Nephron (organoid): Measurements from ENCODE around the gene ABCD2.
"Not testable (repeated sequence)": the region's sequence is repeated elsewhere in the genome, so short reads cannot be mapped to it uniquely, and the experiment has no call there.

ENCODE experiments used
- H3K27ac Mint-ChIP-seq, 3 experiments: 2 replicates each; pipeline ENCODE4 v1.8.0; 2020; ENCODE audit warnings: mixed read lengths in 3 of 3, mild to moderate bottlenecking in 2 of 3, moderate library complexity in 1 of 3
- H3K27me3 Mint-ChIP-seq: 2 replicates; pipeline ENCODE4 v1.8.0; 2021; ENCODE audit warnings: low read depth, mild to moderate bottlenecking, moderate library complexity, mixed read lengths
- H3K36me3 Mint-ChIP-seq: 2 replicates; pipeline ENCODE4 v1.8.0; 2020; ENCODE audit warnings: low read depth, mixed read lengths
- H3K4me1 Mint-ChIP-seq: 2 replicates; pipeline ENCODE4 v1.8.0; 2020; ENCODE audit warnings: mixed read lengths
- H3K4me3 Mint-ChIP-seq, 3 experiments: 2 replicates each; pipeline ENCODE4 v1.8.0; 2020; ENCODE audit warnings: mild to moderate bottlenecking in 3 of 3, mixed read lengths in 3 of 3, moderate library complexity in 2 of 3
- H3K9me3 Mint-ChIP-seq: 2 replicates; pipeline ENCODE4 v1.8.0; 2020; ENCODE audit warnings: mixed read lengths
- TF ChIP-seq, protein P1 (sequence below), 3 experiments: fragments of 200-600 bp; sonication (generic); IDR thresholded peaks; one replicate each; pipeline ENCODE4 v1.5.0; 2021; ENCODE audit warnings: antibody characterized with exemption in 3 of 3; ENCODE audit not compliant: unreplicated experiment in 3 of 3

The ABCD2 gene

DNA sequence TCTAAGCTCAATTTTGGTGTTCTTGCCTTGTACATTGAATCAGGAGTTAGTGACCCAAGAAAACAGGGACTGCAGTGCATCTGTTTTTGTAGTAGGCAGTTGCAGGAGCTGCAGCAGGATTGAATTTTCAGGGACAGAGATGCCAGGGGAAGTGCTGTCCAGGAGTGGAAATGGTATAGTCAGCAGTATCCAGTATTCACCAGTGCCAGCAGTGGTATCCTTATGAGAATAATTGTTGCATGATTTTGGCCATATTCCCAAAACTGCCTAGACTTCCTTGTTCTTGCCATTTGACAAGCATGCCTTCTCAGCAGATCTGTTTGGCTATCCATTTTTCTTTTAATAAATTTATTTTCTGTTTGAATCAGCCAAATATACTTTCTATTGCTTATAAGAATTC is 18.6 kb upstream of the ABCD2 start:
- Mint-ChIP-seq H3K27me3 (no peaks in the 10 kb centered on the region), H3K9me3 (no peaks in the 10 kb centered on the region), H3K4me1 (no peaks in the 10 kb centered on the region), H3K36me3 (no peaks in the 10 kb centered on the region), H3K27ac (no peak overlapping the region), H3K4me3 (no peak overlapping the region)
- TF ChIP-seq, protein P1, sequence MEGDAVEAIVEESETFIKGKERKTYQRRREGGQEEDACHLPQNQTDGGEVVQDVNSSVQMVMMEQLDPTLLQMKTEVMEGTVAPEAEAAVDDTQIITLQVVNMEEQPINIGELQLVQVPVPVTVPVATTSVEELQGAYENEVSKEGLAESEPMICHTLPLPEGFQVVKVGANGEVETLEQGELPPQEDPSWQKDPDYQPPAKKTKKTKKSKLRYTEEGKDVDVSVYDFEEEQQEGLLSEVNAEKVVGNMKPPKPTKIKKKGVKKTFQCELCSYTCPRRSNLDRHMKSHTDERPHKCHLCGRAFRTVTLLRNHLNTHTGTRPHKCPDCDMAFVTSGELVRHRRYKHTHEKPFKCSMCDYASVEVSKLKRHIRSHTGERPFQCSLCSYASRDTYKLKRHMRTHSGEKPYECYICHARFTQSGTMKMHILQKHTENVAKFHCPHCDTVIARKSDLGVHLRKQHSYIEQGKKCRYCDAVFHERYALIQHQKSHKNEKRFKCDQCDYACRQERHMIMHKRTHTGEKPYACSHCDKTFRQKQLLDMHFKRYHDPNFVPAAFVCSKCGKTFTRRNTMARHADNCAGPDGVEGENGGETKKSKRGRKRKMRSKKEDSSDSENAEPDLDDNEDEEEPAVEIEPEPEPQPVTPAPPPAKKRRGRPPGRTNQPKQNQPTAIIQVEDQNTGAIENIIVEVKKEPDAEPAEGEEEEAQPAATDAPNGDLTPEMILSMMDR (IDR thresholded peaks at IDR 0.05; ENCODE audit: unreplicated experiment in 3 of 3) = no peak

DNA sequence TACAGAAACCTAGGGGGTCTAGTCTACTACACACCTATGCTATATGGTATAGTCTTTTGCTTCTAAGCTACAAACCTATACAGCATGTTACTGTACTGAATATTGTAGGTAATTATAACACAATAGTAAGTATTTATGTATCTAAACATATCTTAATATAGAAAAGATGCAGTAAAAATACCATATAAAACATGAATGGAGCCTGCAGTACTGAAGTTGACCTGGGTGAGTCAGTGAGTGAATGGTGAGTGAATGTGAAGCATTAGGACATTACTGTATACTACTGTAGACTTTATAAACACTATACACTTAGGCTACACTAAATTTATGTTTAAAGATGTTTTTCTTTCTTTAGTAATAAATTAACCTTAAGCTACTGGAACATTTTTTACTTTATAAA is 13.1 kb upstream of the ABCD2 start:
- Mint-ChIP-seq H3K4me1 (no peaks in the 10 kb centered on the region), H3K27me3 (no peaks in the 10 kb centered on the region), H3K9me3 (no peaks in the 10 kb centered on the region), H3K27ac (no peak overlapping the region), H3K36me3 (no peaks in the 10 kb centered on the region), H3K4me3 (no peak overlapping the region)
- TF ChIP-seq, protein P1 (IDR thresholded peaks at IDR 0.05; ENCODE audit: unreplicated experiment in 3 of 3) = no peak

DNA sequence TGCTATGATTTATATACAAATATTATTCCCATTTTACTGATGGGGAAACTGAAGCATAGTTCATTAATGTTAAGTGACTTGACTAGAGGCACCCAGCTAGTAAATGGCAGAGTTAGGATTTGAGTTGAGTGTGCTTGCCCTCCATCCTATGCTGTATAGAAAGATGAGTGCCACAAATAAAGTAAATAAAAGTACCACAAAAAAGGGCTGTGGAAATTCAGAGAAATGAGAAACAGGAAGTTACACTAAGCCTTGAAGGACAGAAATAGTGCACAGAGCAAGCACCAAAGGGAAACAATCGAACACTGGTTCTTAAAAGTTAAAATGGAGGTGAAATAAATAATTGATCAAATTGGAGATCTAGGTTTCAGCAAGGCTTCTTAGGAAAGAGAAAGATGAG is 9.2 kb upstream of the ABCD2 start:
- Mint-ChIP-seq H3K27ac (no peak overlapping the region), H3K4me1 (no peaks in the 10 kb centered on the region), H3K9me3 (no peaks in the 10 kb centered on the region), H3K27me3 (no peaks in the 10 kb centered on the region), H3K36me3 (no peaks in the 10 kb centered on the region), H3K4me3 (no peak overlapping the region)
- TF ChIP-seq, protein P1 (IDR thresholded peaks at IDR 0.05; ENCODE audit: unreplicated experiment in 3 of 3) = no peak

DNA sequence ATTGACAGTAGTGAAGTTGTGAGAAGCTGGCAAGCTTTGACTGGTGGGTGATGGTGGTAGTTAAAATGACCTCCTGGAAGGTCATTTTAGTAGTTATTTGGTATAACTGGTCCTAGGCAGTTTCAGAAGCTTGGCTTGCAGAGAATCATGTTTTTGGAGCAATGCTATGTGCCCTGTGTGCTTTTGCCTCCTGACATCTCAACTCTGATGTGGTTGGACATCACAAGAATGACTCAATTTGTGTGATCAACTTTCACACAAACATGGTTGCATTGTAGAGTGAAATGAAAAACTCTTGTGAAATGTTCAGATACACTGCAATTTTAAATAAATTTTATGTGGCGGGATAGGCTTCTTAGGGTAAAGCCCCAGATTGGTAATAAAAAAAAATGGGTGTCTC is 8.3 kb upstream of the ABCD2 start:
- no peak overlapping the region for H3K27ac Mint-ChIP-seq
- no peaks in the 10 kb centered on the region for H3K4me1 Mint-ChIP-seq
- H3K9me3 Mint-ChIP-seq = no peaks in the 10 kb centered on the region
- H3K36me3 Mint-ChIP-seq = no peaks in the 10 kb centered on the region
- TF ChIP-seq, protein P1 (IDR thresholded peaks at IDR 0.05; ENCODE audit: unreplicated experiment in 3 of 3) = no peak
- no peak overlapping the region for H3K4me3 Mint-ChIP-seq
- no peaks in the 10 kb centered on the region for H3K27me3 Mint-ChIP-seq

DNA sequence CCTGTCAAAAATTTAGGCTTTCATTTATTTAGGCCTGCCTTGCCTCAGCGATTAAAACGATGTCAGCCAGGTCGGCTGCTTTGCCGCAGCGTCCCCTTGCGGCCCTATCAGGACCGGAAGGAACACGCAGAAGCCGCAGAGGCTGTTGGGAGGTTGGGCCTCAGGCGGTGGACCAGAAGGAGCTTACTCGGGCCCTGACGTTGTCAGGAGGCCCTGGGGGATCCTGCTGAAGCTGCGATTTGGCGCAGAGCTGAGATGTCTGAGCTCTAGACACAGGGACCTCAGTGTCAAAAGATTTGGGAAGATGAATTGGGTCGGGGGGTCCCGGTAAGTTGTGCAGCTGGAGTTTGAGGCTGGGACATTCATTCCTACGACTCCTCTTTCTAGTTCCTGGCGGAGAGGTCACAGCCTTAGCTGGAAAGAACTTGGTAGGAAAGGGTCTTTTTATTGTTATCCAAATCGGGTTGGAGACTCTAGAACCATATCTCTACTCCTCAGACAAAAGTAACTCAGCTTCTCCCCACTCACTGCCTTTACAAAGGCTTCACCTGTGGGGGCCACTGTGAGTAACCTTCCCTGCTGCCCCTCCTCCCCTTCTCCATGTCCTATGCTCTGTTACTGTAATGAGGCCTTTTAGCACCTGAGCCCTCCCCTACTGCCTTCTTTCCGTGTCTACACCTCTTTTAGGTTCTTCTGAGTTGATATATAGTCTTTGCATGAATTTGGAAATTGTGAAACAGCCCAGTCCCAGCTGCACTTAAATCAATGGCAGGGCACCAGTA is 6.6 kb upstream of the ABCD2 start:
- no peaks in the 10 kb centered on the region for H3K27me3 Mint-ChIP-seq
- H3K4me3 Mint-ChIP-seq = no peak overlapping the region
- H3K36me3 Mint-ChIP-seq = no peaks in the 10 kb centered on the region
- no peaks in the 10 kb centered on the region for H3K4me1 Mint-ChIP-seq
- H3K27ac Mint-ChIP-seq = no peak overlapping the region
- no peaks in the 10 kb centered on the region for H3K9me3 Mint-ChIP-seq
- TF ChIP-seq, protein P1 (IDR thresholded peaks at IDR 0.05; ENCODE audit: unreplicated experiment in 3 of 3) = no peak

DNA sequence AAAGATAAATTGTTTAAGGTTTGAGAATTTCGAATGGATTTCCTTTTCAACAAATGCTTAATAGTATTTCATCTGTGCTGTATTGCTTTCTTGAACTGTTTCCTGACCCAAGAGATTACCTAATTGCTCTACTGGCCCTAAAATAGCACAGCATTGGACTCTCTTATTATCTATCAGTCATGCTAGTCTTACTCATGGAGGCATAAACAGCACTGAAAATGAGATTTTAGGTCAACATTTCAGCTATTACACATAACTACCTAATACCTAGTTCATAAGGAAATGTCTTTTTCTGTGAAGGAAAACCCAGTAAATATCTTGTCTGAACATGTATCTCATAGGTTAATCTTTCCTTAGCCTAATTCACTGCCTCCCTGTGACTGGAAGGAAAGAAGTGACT is 4.3 kb upstream of the ABCD2 start:
- H3K27ac Mint-ChIP-seq = no peak overlapping the region
- no peaks in the 10 kb centered on the region for H3K27me3 Mint-ChIP-seq
- TF ChIP-seq, protein P1 (IDR thresholded peaks at IDR 0.05; ENCODE audit: unreplicated experiment in 3 of 3) = no peak
- no peaks in the 10 kb centered on the region for H3K36me3 Mint-ChIP-seq
- no peaks in the 10 kb centered on the region for H3K4me1 Mint-ChIP-seq
- no peaks in the 10 kb centered on the region for H3K9me3 Mint-ChIP-seq
- H3K4me3 Mint-ChIP-seq = no peak overlapping the region

DNA sequence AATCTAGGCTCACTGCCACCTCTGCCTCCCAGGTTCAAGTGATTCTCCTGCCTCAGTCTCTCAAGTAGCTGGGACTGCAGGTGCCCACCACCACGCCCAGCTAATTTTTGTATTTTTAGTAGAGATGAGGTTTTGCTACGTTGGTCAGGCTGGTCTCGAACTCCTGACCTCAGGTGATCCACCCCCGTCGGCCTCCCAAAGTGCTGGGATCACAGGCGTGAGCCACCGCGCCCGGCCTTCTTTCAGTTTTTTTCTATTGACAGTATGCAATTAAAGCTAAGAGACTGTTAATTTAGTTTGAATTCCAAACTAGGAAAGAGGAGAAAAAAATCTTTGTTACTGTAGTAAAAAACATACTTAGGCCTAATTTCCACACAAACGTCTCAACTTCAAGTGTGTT is 3.6 kb upstream of the ABCD2 start:
- not testable (repeated sequence) for H3K4me3 Mint-ChIP-seq, H3K27ac Mint-ChIP-seq, H3K36me3 Mint-ChIP-seq, H3K9me3 Mint-ChIP-seq, H3K27me3 Mint-ChIP-seq, H3K4me1 Mint-ChIP-seq
